ENCODE results near the gene FBLN1. TPM values are rescaled to one million over a fixed set of nuclear protein-coding genes. Genes with fewer than 3 reads are reported as not detected.

Gene FBLN1
- polyA plus RNA-seq, 1 donor from 2014 or later: 3.4 TPM

DNA sequence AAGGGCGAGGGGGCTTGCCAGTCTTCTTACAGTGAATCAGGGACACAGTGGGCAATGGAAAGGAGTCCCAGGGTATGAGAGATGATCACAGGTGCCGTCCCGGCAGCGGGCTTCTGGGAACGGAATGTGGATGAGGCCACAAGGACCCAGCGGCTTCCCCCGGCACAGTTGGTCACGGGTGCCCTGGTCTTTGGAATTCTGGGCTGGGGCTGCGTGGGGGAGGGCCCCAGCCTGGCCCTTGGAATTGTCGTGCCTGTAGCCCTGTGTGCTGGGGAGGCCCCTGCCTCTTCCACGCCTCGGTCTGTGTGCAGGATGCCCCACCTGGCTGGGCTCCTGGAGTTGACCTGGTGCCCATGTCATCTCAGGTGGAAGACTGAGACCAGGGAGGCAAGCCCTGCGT is 76.6 kb downstream of the FBLN1 start:
- Histone ChIP-seq H3K9me3 (ENCODE audit: low read length) (no peaks in the 10 kb centered on the region), H3K4me2 (ENCODE audit: low read length) (no peak overlapping the region), H3K9me2 (ENCODE audit: insufficient read depth, low read length) (no peaks in the 10 kb centered on the region), H2AFZ (ENCODE audit: low read depth, low read length) (no peak overlapping the region), H3K9ac (ENCODE audit: low read length) (no peak overlapping the region), H3K4me3 (ENCODE audit: low read length) (no peak overlapping the region), H3K79me2 (replicated peaks; ENCODE audit: insufficient read depth, low read length) (no peaks in the 10 kb centered on the region), H3K27me3 (ENCODE audit: insufficient read depth, low read depth, low read length) (no peaks in the 10 kb centered on the region), H4K20me1 (ENCODE audit: insufficient read depth) (no peaks in the 10 kb centered on the region), H3F3A (ENCODE audit: insufficient read depth, low read length, poor library complexity, severe bottlenecking) (no peaks in the 10 kb centered on the region), H3K36me3 (ENCODE audit: insufficient read depth, low read length) (no peaks in the 10 kb centered on the region), H3K27ac (ENCODE audit: low read length) (no peak overlapping the region)
- no peak for TF ChIP-seq SMC3 (conservative IDR thresholded peaks at IDR 0.05; ENCODE audit: poor library complexity)
- TF ChIP-seq MXI1 (conservative IDR thresholded peaks at IDR 0.05; ENCODE audit: poor library complexity, severe bottlenecking): no peak
- TF ChIP-seq TAF1 (IDR thresholded peaks at IDR 0.05; ENCODE audit: low read depth): no peak
- TF ChIP-seq EP300 (conservative IDR thresholded peaks at IDR 0.05; ENCODE audit: poor library complexity, severe bottlenecking): no peak
- TF ChIP-seq RAD21 (conservative IDR thresholded peaks at IDR 0.05): no peak
- TF ChIP-seq, protein P1, sequence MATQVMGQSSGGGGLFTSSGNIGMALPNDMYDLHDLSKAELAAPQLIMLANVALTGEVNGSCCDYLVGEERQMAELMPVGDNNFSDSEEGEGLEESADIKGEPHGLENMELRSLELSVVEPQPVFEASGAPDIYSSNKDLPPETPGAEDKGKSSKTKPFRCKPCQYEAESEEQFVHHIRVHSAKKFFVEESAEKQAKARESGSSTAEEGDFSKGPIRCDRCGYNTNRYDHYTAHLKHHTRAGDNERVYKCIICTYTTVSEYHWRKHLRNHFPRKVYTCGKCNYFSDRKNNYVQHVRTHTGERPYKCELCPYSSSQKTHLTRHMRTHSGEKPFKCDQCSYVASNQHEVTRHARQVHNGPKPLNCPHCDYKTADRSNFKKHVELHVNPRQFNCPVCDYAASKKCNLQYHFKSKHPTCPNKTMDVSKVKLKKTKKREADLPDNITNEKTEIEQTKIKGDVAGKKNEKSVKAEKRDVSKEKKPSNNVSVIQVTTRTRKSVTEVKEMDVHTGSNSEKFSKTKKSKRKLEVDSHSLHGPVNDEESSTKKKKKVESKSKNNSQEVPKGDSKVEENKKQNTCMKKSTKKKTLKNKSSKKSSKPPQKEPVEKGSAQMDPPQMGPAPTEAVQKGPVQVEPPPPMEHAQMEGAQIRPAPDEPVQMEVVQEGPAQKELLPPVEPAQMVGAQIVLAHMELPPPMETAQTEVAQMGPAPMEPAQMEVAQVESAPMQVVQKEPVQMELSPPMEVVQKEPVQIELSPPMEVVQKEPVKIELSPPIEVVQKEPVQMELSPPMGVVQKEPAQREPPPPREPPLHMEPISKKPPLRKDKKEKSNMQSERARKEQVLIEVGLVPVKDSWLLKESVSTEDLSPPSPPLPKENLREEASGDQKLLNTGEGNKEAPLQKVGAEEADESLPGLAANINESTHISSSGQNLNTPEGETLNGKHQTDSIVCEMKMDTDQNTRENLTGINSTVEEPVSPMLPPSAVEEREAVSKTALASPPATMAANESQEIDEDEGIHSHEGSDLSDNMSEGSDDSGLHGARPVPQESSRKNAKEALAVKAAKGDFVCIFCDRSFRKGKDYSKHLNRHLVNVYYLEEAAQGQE (IDR thresholded peaks at IDR 0.05; ENCODE audit: borderline replicate concordance): no peak

DNA sequence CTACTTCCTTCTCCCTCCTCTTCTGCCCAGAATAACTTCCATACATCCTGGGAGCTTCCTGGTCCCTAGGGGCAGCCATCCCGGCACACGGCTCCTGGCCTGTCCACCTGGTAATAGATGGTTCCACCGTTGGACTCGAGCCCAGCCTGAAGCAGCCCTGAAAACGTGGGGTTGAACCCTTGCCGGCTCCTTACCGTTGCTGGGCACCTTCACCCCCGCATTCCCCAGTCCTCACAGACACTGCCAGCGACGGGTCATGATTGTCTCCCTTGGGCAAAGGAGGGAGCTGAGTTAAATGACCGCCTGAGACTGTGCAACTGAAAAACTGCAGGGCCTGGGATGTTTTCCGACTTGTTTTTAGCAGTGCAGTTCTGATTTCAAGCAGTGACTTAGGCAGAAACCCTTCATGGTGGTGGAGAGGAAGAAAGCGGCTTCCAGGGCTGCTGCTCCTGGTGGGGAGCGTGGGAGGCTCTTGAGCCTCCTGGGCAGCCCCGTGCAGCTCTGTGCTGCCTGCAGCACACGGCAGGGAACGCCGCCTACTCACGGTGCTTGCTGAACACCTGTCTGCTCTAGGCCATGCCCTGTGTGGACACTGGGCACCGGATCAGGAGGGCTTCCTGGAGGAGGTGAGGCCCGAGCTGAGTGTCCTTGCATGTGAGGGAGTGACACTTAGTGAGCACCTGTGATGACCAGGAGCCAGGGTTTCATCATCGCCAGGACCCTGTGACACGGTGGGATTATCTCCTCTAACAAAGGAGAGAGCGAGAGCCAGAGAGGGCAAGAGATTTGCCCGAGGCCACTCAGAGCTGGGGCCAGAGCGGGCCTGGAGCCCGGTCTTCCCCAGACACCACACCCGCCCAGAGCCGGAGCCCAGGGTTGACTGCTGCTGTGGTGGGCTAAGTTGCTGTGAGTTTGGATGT is 77.4 kb downstream of the FBLN1 start:
- H3K9ac ChIP-seq (ENCODE audit: low read length): no peak overlapping the region
- no peaks in the 10 kb centered on the region for H3F3A ChIP-seq (ENCODE audit: insufficient read depth, low read length, poor library complexity, severe bottlenecking)
- TF ChIP-seq SMC3 (conservative IDR thresholded peaks at IDR 0.05; ENCODE audit: poor library complexity) (no peak), POLR2AphosphoS5 (IDR thresholded peaks at IDR 0.05) (no peak), MXI1 (conservative IDR thresholded peaks at IDR 0.05; ENCODE audit: poor library complexity, severe bottlenecking) (no peak)
- TF ChIP-seq, protein P1 (IDR thresholded peaks at IDR 0.05; ENCODE audit: borderline replicate concordance): no peak
- no peak overlapping the region for H3K4me3 ChIP-seq (ENCODE audit: low read length)
- H3K9me2 ChIP-seq (ENCODE audit: insufficient read depth, low read length): no peaks in the 10 kb centered on the region
- no peaks in the 10 kb centered on the region for H3K79me2 ChIP-seq (replicated peaks; ENCODE audit: insufficient read depth, low read length)
- no peaks in the 10 kb centered on the region for H3K36me3 ChIP-seq (ENCODE audit: insufficient read depth, low read length)
- no peak overlapping the region for H3K4me2 ChIP-seq (ENCODE audit: low read length)
- no peak overlapping the region for H2AFZ ChIP-seq (ENCODE audit: low read depth, low read length)
- H3K27me3 ChIP-seq (ENCODE audit: insufficient read depth, low read depth, low read length): no peaks in the 10 kb centered on the region
- no peak overlapping the region for H3K27ac ChIP-seq (ENCODE audit: low read length)
- no peaks in the 10 kb centered on the region for H3K9me3 ChIP-seq (ENCODE audit: low read length)
- H4K20me1 ChIP-seq (ENCODE audit: insufficient read depth): no peaks in the 10 kb centered on the region

Data from neural cell (in vitro differentiated cells).